NCI-H748 (cell line): ENCODE results near the gene CPSF4.
A peak's percentile ranks its signal among the peaks of the same experiment; 100 is the strongest.

Source experiments
- DNase-seq: peaks from one replicate; lab custom pipeline; 2025; ENCODE audit not compliant: unreplicated experiment; lab: John Stamatoyannopoulos, UW

CPSF4 gene

GRCh38 chr7:99446096-99446495, 7.4 kb downstream of the CPSF4 start:
- no peak for DNase-seq

- DNase-seq: no peak
Observed at GRCh38 chr7:99447943-99448342, 9.2 kb downstream of the CPSF4 start.

GRCh38 chr7:99448855-99449254, 10.1 kb downstream of the CPSF4 start:
- DNase-seq: no peak

- no peak for DNase-seq
Observed at GRCh38 chr7:99449326-99449725, 10.6 kb downstream of the CPSF4 start.

GRCh38 chr7:99451936-99452335, 13.2 kb downstream of the CPSF4 start:
- DNase-seq: no peak

- no peak for DNase-seq
Observed at GRCh38 chr7:99452541-99452940, 13.8 kb downstream of the CPSF4 start.

GRCh38 chr7:99453105-99453504, 14.4 kb downstream of the CPSF4 start:
- no peak for DNase-seq

GRCh38 chr7:99455874-99456273, 17.1 kb downstream of the CPSF4 start:
- no peak for DNase-seq

GRCh38 chr7:99456288-99456687, 17.5 kb downstream of the CPSF4 start:
- no peak for DNase-seq

GRCh38 chr7:99457050-99457649, 18.4 kb downstream of the CPSF4 start:
- no peak for DNase-seq

GRCh38 chr7:99457650-99458493, 19.1 kb downstream of the CPSF4 start:
- no peak for DNase-seq

GRCh38 chr7:99459087-99459486, 20.3 kb downstream of the CPSF4 start:
- DNase-seq: peak; percentile 35

GRCh38 chr7:99460651-99461050, 21.9 kb downstream of the CPSF4 start:
- DNase-seq: no peak

- no peak for DNase-seq
Observed at GRCh38 chr7:99461221-99461620, 22.5 kb downstream of the CPSF4 start.

- DNase-seq: no peak
Observed at GRCh38 chr7:99465421-99465768, 26.7 kb downstream of the CPSF4 start.

- no peak for DNase-seq
Observed at GRCh38 chr7:99468336-99468918, 29.7 kb downstream of the CPSF4 start.

- no peak for DNase-seq
Observed at GRCh38 chr7:99469381-99470065, 30.8 kb downstream of the CPSF4 start.

- peak; percentile 98 for DNase-seq
Observed at GRCh38 chr7:99472561-99473314, 34.0 kb downstream of the CPSF4 start, which contains the start of gene ZNF789. Gene ZNF789 (plus strand): TSS chr7:99472890. CDS start chr7:99476457, 3,567 bp downstream.

GRCh38 chr7:99473315-99473596, 34.5 kb downstream of the CPSF4 start:
- peak; percentile 47 for DNase-seq

GRCh38 chr7:99476107-99476506, 37.4 kb downstream of the CPSF4 start:
- no peak for DNase-seq
